ENCODE measurements around the gene ADGRG6. TPM values are rescaled to one million over a fixed set of nuclear protein-coding genes. Genes with fewer than 3 reads are reported as not detected.

The ADGRG6 gene
- total and polyA plus RNA-seq, 12 donors = 0.72 to 24.6 (median 5.3) TPM

- H3K36me3 ChIP-seq (replicated peaks in 1 of 2) = no peaks in the 10 kb centered on the region
- no peaks in the 10 kb centered on the region for H3K4me1 ChIP-seq (replicated peaks in 1 of 2)
- intact Hi-C loops (cut with DNase I) = no loop called here
- no peak overlapping the region for H3K4me3 ChIP-seq
- WGBS, 4 donors = 73 to 85% (median 80%) methylated on average over 2 of the region's 2 CpGs
- TF ChIP-seq CTCF (IDR thresholded peaks at IDR 0.05) (no peak), POLR2A (IDR thresholded peaks at IDR 0.05) (no peak)
- no peak overlapping the region for H3K27ac ChIP-seq
- no peaks in the 10 kb centered on the region for H3K27me3 ChIP-seq
- DNase-seq = no peak
- H3K9me3 ChIP-seq (replicated peaks in 1 of 3) = no peaks in the 10 kb centered on the region
Measured at GRCh38 chr6:142443102-142443501, 141.3 kb downstream of the ADGRG6 start.

DNA sequence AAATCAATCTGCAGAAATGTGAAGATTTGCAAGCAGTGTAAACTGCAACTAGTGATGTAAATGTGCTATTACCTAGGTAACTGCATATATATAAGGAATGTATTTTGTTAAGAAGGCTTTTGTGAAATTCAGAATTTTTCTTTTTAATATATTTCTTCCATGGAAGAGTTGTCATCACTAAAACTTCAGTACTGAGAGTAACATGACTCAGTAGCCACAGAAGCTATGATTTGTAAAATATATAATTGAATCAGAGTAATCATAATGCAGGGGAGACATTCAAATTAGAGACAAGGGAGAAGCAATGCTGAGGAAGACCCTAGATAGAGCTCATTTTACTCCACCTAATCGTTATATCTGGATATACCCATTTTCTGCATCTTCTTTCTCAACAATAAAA lies 141.7 kb downstream of the ADGRG6 start:
- Histone ChIP-seq H3K4me1 (replicated peaks in 1 of 2) (no peaks in the 10 kb centered on the region), H3K36me3 (replicated peaks in 1 of 2) (no peaks in the 10 kb centered on the region), H3K9me3 (replicated peaks in 1 of 3) (no peaks in the 10 kb centered on the region), H3K27ac (no peak overlapping the region), H3K4me3 (no peak overlapping the region), H3K27me3 (no peaks in the 10 kb centered on the region)
- DNase-seq = no peak
- TF ChIP-seq CTCF (IDR thresholded peaks at IDR 0.05) (no peak), POLR2A (IDR thresholded peaks at IDR 0.05) (no peak)
- 65 to 74% (median 69%) methylated on average over 1 of the region's 1 CpG for WGBS, 4 donors
- intact Hi-C loops (cut with DNase I) = no loop called here

- no peak for DNase-seq
- Histone ChIP-seq H3K9me3 (replicated peaks in 1 of 3) (no peaks in the 10 kb centered on the region), H3K4me3 (no peak overlapping the region), H3K36me3 (replicated peaks in 1 of 2) (no peaks in the 10 kb centered on the region), H3K4me1 (replicated peaks in 1 of 2) (no peaks in the 10 kb centered on the region), H3K27me3 (no peaks in the 10 kb centered on the region), H3K27ac (no peak overlapping the region)
- intact Hi-C loops (cut with DNase I) = no loop called here
- TF ChIP-seq POLR2A (IDR thresholded peaks at IDR 0.05) (no peak), CTCF (IDR thresholded peaks at IDR 0.05) (no peak)
- 42 to 56% (median 52%) methylated on average over 1 of the region's 1 CpG for WGBS, 4 donors
Measured at GRCh38 chr6:142444376-142444775, 142.6 kb downstream of the ADGRG6 start.

- Histone ChIP-seq H3K27ac (no peak overlapping the region), H3K27me3 (no peaks in the 10 kb centered on the region), H3K36me3 (replicated peaks in 1 of 2) (no peaks in the 10 kb centered on the region), H3K4me3 (no peak overlapping the region), H3K4me1 (replicated peaks in 1 of 2) (no peaks in the 10 kb centered on the region), H3K9me3 (replicated peaks in 1 of 3) (no peaks in the 10 kb centered on the region)
- no peak for TF ChIP-seq CTCF (IDR thresholded peaks at IDR 0.05)
- TF ChIP-seq POLR2A (IDR thresholded peaks at IDR 0.05) = no peak
- no peak for DNase-seq
- WGBS, 4 donors = 49 to 54% (median 51%) methylated on average over 2 of the region's 2 CpGs
- intact Hi-C loops (cut with DNase I) = no loop called here
Measured at GRCh38 chr6:142444881-142445301, 143.1 kb downstream of the ADGRG6 start.
